Endothelial cell of umbilical vein (primary cell): ENCODE results near the gene STRN3. TPM values are rescaled to one million over a fixed set of nuclear protein-coding genes. Genes with fewer than 3 reads are reported as not detected.

Source experiments
- BruUV-seq: library from RNA; stranded (reverse); fragments of 400-500 nt; replicated peaks from 2 replicates; lab custom pipeline; 2021; lab: Mats Ljungman, UMichigan
- CTCF ChIA-PET: fragments of 300-600, 350-600 bp; sonication (Branson Sonifier 250); formaldehyde crosslinking; loops from one replicate; lab custom pipeline; 2021; ENCODE audit warnings: antibody characterized with exemption, inconsistent platforms; lab: Charles Lee
- POLR2A ChIA-PET: fragments of 300-600, 350-600 bp; sonication (Branson Sonifier 250); formaldehyde crosslinking; loops from one replicate; lab custom pipeline; 2021; ENCODE audit warnings: antibody characterized with exemption, inconsistent platforms; lab: Charles Lee
- DNase-seq: peaks from one replicate; pipeline ENCODE4 v3.0.0-alpha.2; 2011; ENCODE audit warnings: low read depth, low spot score
- FAIRE-seq: peaks from 2 replicates; lab custom pipeline; 2011; peaks lifted over from hg19 to GRCh38; lab: Jason Lieb, UNC
- H2AFZ ChIP-seq: 2 replicates; pipeline ENCODE4 v1.6.0; 2012; ENCODE audit warnings: low read depth, low read length, control low read depth, inconsistent platforms
- H3K27ac ChIP-seq: 2 replicates; pipeline ENCODE4 v1.5.1; 2011; ENCODE audit warnings: low read depth, mild to moderate bottlenecking, control low read depth, low read length, moderate library complexity; ENCODE audit not compliant: insufficient read depth
- H3K27me3 ChIP-seq, 2 experiments: 2 replicates each; pipeline versions ENCODE4 v1.6.0 to v1.6.1; 2011; ENCODE audit warnings: low read length in 2 of 2, mixed read lengths in 1 of 2; ENCODE audit not compliant: control insufficient read depth in 2 of 2, insufficient read depth in 2 of 2
- H3K36me3 ChIP-seq, 2 experiments: 2 replicates in 1 of 2; 3 replicates in 1 of 2; pipeline ENCODE4 v1.5.1; 2011; ENCODE audit warnings: low read length in 2 of 2, mild to moderate bottlenecking in 1 of 2, moderate library complexity in 1 of 2; ENCODE audit not compliant: control insufficient read depth in 2 of 2, insufficient read depth in 2 of 2; ENCODE audit errors: extremely low read depth in 1 of 2
- H3K4me1 ChIP-seq: 3 replicates; pipeline ENCODE4 v1.5.1; 2011; ENCODE audit warnings: mild to moderate bottlenecking, low read length; ENCODE audit not compliant: control insufficient read depth, insufficient read depth; ENCODE audit errors: extremely low read depth
- H3K4me2 ChIP-seq: 2 replicates; pipeline ENCODE4 v1.6.1; 2011; ENCODE audit warnings: low read length, control low read depth, mixed read lengths; ENCODE audit not compliant: insufficient read depth
- H3K4me3 ChIP-seq, 3 experiments: fragments of 200-600 bp in 1 of 3; sonication (generic), shearing (Covaris generic) in 1 of 3; replicated peaks in 1 of 3; 2 replicates each; pipeline ENCODE4 v1.5.1; 2011 to 2016; ENCODE audit warnings: control low read depth in 3 of 3, low read length in 3 of 3, mild to moderate bottlenecking in 2 of 3, inconsistent platforms in 1 of 3, low read depth in 1 of 3, moderate library complexity in 1 of 3; ENCODE audit not compliant: insufficient read depth in 1 of 3
- H3K79me2 ChIP-seq: 2 replicates; pipeline ENCODE4 v1.6.0; 2012; ENCODE audit warnings: low read length, inconsistent platforms; ENCODE audit not compliant: control insufficient read depth, insufficient read depth
- H3K9ac ChIP-seq: replicated peaks from 2 replicates; pipeline ENCODE3; 2011; ENCODE audit warnings: low read length, control low read depth; ENCODE audit not compliant: insufficient read depth; ENCODE audit errors: extremely low read depth
- H3K9me1 ChIP-seq: replicated peaks from 3 replicates; pipeline ENCODE4 v1.6.0; 2011; ENCODE audit warnings: mild to moderate bottlenecking, low read length; ENCODE audit not compliant: control insufficient read depth, insufficient read depth; ENCODE audit errors: extremely low read depth
- H3K9me3 ChIP-seq: replicated peaks from 2 replicates; pipeline ENCODE4 v1.5.1; 2012; ENCODE audit warnings: low read length, inconsistent platforms; ENCODE audit not compliant: control insufficient read depth, insufficient read depth
- H4K20me1 ChIP-seq: replicated peaks from 2 replicates; pipeline ENCODE3; 2011; ENCODE audit warnings: mild to moderate bottlenecking, low read length; ENCODE audit not compliant: control insufficient read depth, insufficient read depth; ENCODE audit errors: extremely low read depth
- CTCF ChIP-seq, 2 donors: IDR thresholded peaks; 1 replicate in 1 of 2; 2 replicates in 1 of 2; pipeline ENCODE4 v1.5.1; 2011; ENCODE audit warnings: low read length in 2 of 2, mild to moderate bottlenecking in 2 of 2, moderate library complexity in 2 of 2, control low read depth in 1 of 2, inconsistent platforms in 1 of 2, low read depth in 1 of 2; ENCODE audit not compliant: insufficient read depth in 1 of 2; ENCODE audit errors: extremely low read depth in 1 of 2
- FOS ChIP-seq: IDR thresholded peaks from 2 replicates; pipeline ENCODE4 v1.6.1; 2011; ENCODE audit warnings: mild to moderate bottlenecking, low read length, moderate library complexity, borderline replicate concordance; ENCODE audit not compliant: insufficient read depth
- GATA2 ChIP-seq: IDR thresholded peaks from 2 replicates; pipeline ENCODE4 v1.7.0; 2011; ENCODE audit warnings: low read depth, mild to moderate bottlenecking, moderate library complexity, mixed read lengths, low read length; ENCODE audit not compliant: insufficient read length, insufficient read depth
- POLR2A ChIP-seq: IDR thresholded peaks from 2 replicates; pipeline ENCODE4 v1.6.1; 2012; ENCODE audit warnings: low read depth, mild to moderate bottlenecking, control low read depth, low read length
- dilution Hi-C: fragments of 300-500 bp; cut with MboI; formaldehyde crosslinking; loops from one replicate; pipeline ENCODE4 v1.15.0; 2019; ENCODE audit warnings: low sequenced_read_pairs; ENCODE audit not compliant: extremely low pct_ligation_motif_present
- intact Hi-C: fragments of 100-400 bp; cut with micrococcal nuclease; formaldehyde crosslinking; loops from one replicate; pipeline ENCODE4 v1.10.0; 2022
- polyA plus RNA-seq, 4 experiments: library from polyadenylated mRNA; depleted of rRNA in 3 of 4; stranded (reverse) in 3 of 4; unstranded in 1 of 4; fragments of >200 nt; gene quantifications; 2 replicates each; pipeline versions ENCODE4 v1.2.1 to v1.2.3, GENCODE V29; 2011 to 2012; ENCODE audit warnings: missing spikeins in 1 of 4
- total RNA-seq: library from RNA; stranded (reverse); gene quantifications from 2 replicates; pipeline ENCODE4 v1.2.3, GENCODE V29; 2021

Gene STRN3
- total and polyA plus RNA-seq, 2 donors (not counting 3 experiments of a cell fraction or from before 2014, with no cell fraction given) = 8.4 to 35.1 TPM

GRCh38 chr14:30907659-30908057 is 118.5 kb downstream of the STRN3 start:
- BruUV-seq = no TSS peak
- no peak overlapping the region for H3K4me2 ChIP-seq
- TF ChIP-seq POLR2A = no peak
- TF ChIP-seq FOS = no peak
- TF ChIP-seq GATA2 = no peak
- no peak overlapping the region for H3K9ac ChIP-seq
- dilution Hi-C loops (no loop called here), intact Hi-C loops (no loop called here)
- H3K27ac ChIP-seq = no peak overlapping the region
- peaks cover 2 to 16% of the 10 kb centered on the region in 2 experiments for H3K36me3 ChIP-seq
- no peaks in the 10 kb centered on the region for H4K20me1 ChIP-seq
- no peaks in the 10 kb centered on the region for H3K4me1 ChIP-seq
- H3K9me1 ChIP-seq = no peaks in the 10 kb centered on the region
- ChIA-PET CTCF (interaction anchor here (0.9 to 1.4 kb wide), 2 partner anchors 355 to 532 kb away, joined by 3 read pairs; no protein-coding TSS in a partner anchor), POLR2A (no interaction called here)
- FAIRE-seq (no peak), DNase-seq (no peak)
- H3K9me3 ChIP-seq = no peaks in the 10 kb centered on the region
- H3K27me3 ChIP-seq = no peaks in the 10 kb centered on the region
- H2AFZ ChIP-seq = no peak overlapping the region
- no peaks in the 10 kb centered on the region for H3K79me2 ChIP-seq
- H3K4me3 ChIP-seq = no peak overlapping the region

- H3K4me2 ChIP-seq = no peak overlapping the region
- no peak overlapping the region for H2AFZ ChIP-seq
- H3K9ac ChIP-seq = no peak overlapping the region
- peaks cover 2 to 15% of the 10 kb centered on the region in 2 experiments for H3K36me3 ChIP-seq
- no peak overlapping the region for H3K4me3 ChIP-seq
- intact Hi-C loops = loop anchor here (1.0 kb wide), 1 partner anchor 250 kb away; no protein-coding TSS in a partner anchor
- H3K4me1 ChIP-seq = no peaks in the 10 kb centered on the region
- no TSS peak for BruUV-seq
- no peaks in the 10 kb centered on the region for H3K9me3 ChIP-seq
- no peaks in the 10 kb centered on the region for H3K79me2 ChIP-seq
- no peaks in the 10 kb centered on the region for H3K27me3 ChIP-seq
- DNase-seq (peak; percentile 40), FAIRE-seq (no peak)
- ChIA-PET CTCF (interaction anchor here (0.7 to 1.4 kb wide), 4 partner anchors 8 to 532 kb away, joined by 3 read pairs; no protein-coding TSS in a partner anchor), POLR2A (no interaction called here)
- H3K27ac ChIP-seq = no peak overlapping the region
- H3K9me1 ChIP-seq = no peaks in the 10 kb centered on the region
- peak in 1 of 2 donors; percentile 6 for TF ChIP-seq CTCF (IDR thresholded peaks at IDR 0.05; ENCODE audit: extremely low read depth in 1 of 2, insufficient read depth in 1 of 2, low read depth in 1 of 2, low read length in 2 of 2)
- no peak for TF ChIP-seq GATA2
- no peaks in the 10 kb centered on the region for H4K20me1 ChIP-seq
- dilution Hi-C loops = no loop called here
Observed at GRCh38 chr14:30906752-30907658, 119.2 kb downstream of the STRN3 start.
